Ovary (tissue), 3 donors: Measurements from ENCODE around the gene PPP1CA.

ENCODE experiments used
- EP300 ChIP-seq: sonication (generic); formaldehyde crosslinking; IDR thresholded peaks from one replicate; pipeline ENCODE4 v1.6.1; 2017; ENCODE audit warnings: antibody characterized with exemption
- TF ChIP-seq, protein P1 (sequence below), 3 donors: fragments of 450-650 bp in 2 of 3; fragments of 200-600 bp in 1 of 3; IDR thresholded peaks; one replicate each; pipeline versions ENCODE4 v1.5.1 to v1.8.0; 2016 to 2022; ENCODE audit warnings: antibody characterized with exemption in 3 of 3, mild to moderate bottlenecking in 1 of 3
- donor health status: DM: no; HTN: no; CAD: no.

DNA sequence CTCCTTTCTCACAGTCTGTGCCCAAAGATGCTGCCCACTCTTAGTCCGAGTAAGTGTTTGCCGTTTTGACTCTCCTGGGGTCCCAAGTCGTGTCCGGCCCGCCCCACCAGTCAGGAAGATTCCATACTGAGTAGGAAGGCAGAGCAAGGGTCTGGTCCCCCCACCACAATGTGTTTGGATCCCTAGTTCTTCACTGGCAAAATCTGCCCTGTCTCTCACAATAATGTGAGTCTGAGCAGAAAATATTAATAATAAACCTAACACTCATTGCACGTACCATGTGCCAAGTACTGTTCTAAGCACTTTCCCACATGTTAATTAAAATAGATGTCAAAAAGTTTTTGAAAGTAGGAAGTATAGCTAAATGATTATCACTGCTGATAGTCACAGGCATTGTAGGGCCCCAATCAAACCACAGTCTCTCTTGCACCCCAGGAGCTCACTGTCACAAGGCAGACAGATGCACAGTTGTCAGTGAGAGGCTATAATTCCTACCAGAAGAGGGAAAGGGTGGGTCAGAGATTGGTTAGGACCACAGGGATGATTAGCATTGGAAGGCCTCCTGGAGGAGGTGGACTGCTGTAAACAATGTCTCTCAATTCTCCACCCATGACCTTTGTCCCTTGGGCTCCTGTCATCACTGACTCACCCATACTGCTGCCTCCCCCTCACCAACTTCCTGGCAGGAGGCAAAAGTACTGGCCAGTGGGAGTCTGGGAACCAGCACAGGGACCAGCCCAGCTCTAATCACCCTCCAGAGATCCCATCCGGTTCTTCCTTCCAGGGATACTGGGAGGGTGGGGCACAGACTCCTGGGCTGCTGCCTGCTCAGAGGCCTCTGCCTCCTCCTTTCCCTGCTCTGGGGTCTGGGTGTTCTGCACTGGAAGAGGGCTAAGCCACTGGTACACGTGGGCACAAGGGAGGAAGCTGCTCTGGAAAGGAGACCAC lies 47.3 kb downstream of the PPP1CA start:
- TF ChIP-seq, protein P1, sequence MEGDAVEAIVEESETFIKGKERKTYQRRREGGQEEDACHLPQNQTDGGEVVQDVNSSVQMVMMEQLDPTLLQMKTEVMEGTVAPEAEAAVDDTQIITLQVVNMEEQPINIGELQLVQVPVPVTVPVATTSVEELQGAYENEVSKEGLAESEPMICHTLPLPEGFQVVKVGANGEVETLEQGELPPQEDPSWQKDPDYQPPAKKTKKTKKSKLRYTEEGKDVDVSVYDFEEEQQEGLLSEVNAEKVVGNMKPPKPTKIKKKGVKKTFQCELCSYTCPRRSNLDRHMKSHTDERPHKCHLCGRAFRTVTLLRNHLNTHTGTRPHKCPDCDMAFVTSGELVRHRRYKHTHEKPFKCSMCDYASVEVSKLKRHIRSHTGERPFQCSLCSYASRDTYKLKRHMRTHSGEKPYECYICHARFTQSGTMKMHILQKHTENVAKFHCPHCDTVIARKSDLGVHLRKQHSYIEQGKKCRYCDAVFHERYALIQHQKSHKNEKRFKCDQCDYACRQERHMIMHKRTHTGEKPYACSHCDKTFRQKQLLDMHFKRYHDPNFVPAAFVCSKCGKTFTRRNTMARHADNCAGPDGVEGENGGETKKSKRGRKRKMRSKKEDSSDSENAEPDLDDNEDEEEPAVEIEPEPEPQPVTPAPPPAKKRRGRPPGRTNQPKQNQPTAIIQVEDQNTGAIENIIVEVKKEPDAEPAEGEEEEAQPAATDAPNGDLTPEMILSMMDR (IDR thresholded peaks at IDR 0.05) = peak in 2 of 3 donors; percentile 7 to 30
- TF ChIP-seq EP300 = peak; percentile 93
